Lung microvascular endothelial cell (primary cell): ENCODE measurements around the gene RHBDD1. TPM values are rescaled to one million over a fixed set of nuclear protein-coding genes. Genes with fewer than 3 reads are reported as not detected.
A peak's percentile ranks its signal among the peaks of the same experiment; 100 is the strongest.

ENCODE experiments used
- DNase-seq, 2 donors: peaks; one replicate each; pipeline versions ENCODE4 v3.0.0 to v3.0.0-alpha.2; 2010; ENCODE audit warnings: low read depth in 2 of 2
- total RNA-seq: library from RNA; depleted of rRNA; stranded (reverse); fragments of >200 nt; gene quantifications from 2 replicates; pipeline ENCODE4 v1.2.1, GENCODE V29; 2014

Gene RHBDD1
- total RNA-seq, 1 donor from 2014 or later = 13.7 TPM

GRCh38 chr2:226983895-226984749 lies 148.3 kb downstream of the RHBDD1 start:
- DNase-seq = no peak

- DNase-seq = peak; percentile 66 to 84
Observed at GRCh38 chr2:226984750-226985582, 149.1 kb downstream of the RHBDD1 start.

GRCh38 chr2:226985583-226985946 lies 149.7 kb downstream of the RHBDD1 start:
- DNase-seq = no peak

GRCh38 chr2:226991663-226992062 lies 155.8 kb downstream of the RHBDD1 start:
- no peak for DNase-seq

- no peak for DNase-seq
Observed at GRCh38 chr2:226993171-226993570, 157.3 kb downstream of the RHBDD1 start.

GRCh38 chr2:226994775-226995174 lies 158.9 kb downstream of the RHBDD1 start:
- DNase-seq = peak in 1 of 2 donors; percentile 6

- peak; percentile 71 to 73 for DNase-seq
Observed at GRCh38 chr2:226995625-226996041, 159.8 kb downstream of the RHBDD1 start.

- no peak for DNase-seq
Observed at GRCh38 chr2:226999661-227000060, 163.8 kb downstream of the RHBDD1 start.

- no peak for DNase-seq
Observed at GRCh38 chr2:227000123-227000522, 164.3 kb downstream of the RHBDD1 start.

- DNase-seq = no peak
Observed at GRCh38 chr2:227004482-227004881, 168.6 kb downstream of the RHBDD1 start.

GRCh38 chr2:227006189-227006897 lies 170.5 kb downstream of the RHBDD1 start:
- no peak for DNase-seq

GRCh38 chr2:227007148-227007547 lies 171.3 kb downstream of the RHBDD1 start:
- DNase-seq = no peak

- no peak for DNase-seq
Observed at GRCh38 chr2:227007940-227008339, 172.1 kb downstream of the RHBDD1 start.

- no peak for DNase-seq
Observed at GRCh38 chr2:227010433-227010832, 174.6 kb downstream of the RHBDD1 start.

GRCh38 chr2:227013330-227013729 lies 177.5 kb downstream of the RHBDD1 start:
- DNase-seq = no peak

- DNase-seq = no peak
Observed at GRCh38 chr2:227013881-227014280, 178.0 kb downstream of the RHBDD1 start.

- no peak for DNase-seq
Observed at GRCh38 chr2:227016894-227017293, 181.0 kb downstream of the RHBDD1 start.

GRCh38 chr2:227020416-227020815 lies 184.6 kb downstream of the RHBDD1 start:
- DNase-seq = no peak

GRCh38 chr2:227022608-227023007 lies 186.8 kb downstream of the RHBDD1 start:
- DNase-seq = no peak

- DNase-seq = no peak
Observed at GRCh38 chr2:227025510-227025909, 189.7 kb downstream of the RHBDD1 start.

- no peak for DNase-seq
Observed at GRCh38 chr2:227029426-227030105, 193.7 kb downstream of the RHBDD1 start.
